ENCODE results near the gene CAMK2B. TPM values are rescaled to one million over a fixed set of nuclear protein-coding genes. Genes with fewer than 3 reads are reported as not detected.
A peak's percentile ranks its signal among the peaks of the same experiment; 100 is the strongest.

Gene CAMK2B
- polyA plus RNA-seq, result 1 to 10 TPM in 1 of 2 donors, under 1 TPM in 1; 0.33 to 1.2 TPM

- 0% methylated on average over 21 to 85 of the region's 85 CpGs for WGBS, 2 donors
- H3K9me3 ChIP-seq (ENCODE audit: control insufficient read depth in 2 of 2, insufficient read depth in 1 of 2, low read depth in 1 of 2, low read length in 1 of 2), result no peaks in the 10 kb centered on the region
- peak within 1 kb of the TSS; percentile 33 to 53 for H3K4me3 ChIP-seq (ENCODE audit: low read depth in 1 of 2, low read length in 2 of 2)
- peaks cover 0 to 2% of the 10 kb centered on the region in 2 donors for H3K4me1 ChIP-seq (ENCODE audit: control insufficient read depth in 2 of 2, insufficient read depth in 2 of 2, low read length in 1 of 2)
- peaks cover 0 to 9% of the 10 kb centered on the region in 2 donors for H3K27me3 ChIP-seq (ENCODE audit: control insufficient read depth in 1 of 2, insufficient read depth in 2 of 2, low read length in 2 of 2)
- no peaks in the 10 kb centered on the region for H3K36me3 ChIP-seq (ENCODE audit: control insufficient read depth in 2 of 2, insufficient read depth in 2 of 2, low read length in 1 of 2)
- H3K27ac ChIP-seq (ENCODE audit: low read depth in 2 of 2, low read length in 1 of 2), result no peak within 1 kb of the TSS
Observed at GRCh38 chr7:44325201-44325671, at the start of gene CAMK2B. TSS of gene CAMK2B (minus strand) at chr7:44325594. CDS start at chr7:44325421, 173 bp downstream.

GRCh38 chr7:44374007-44374763 is 48.8 kb upstream of the CAMK2B start:
- Histone ChIP-seq H3K36me3 (ENCODE audit: control insufficient read depth in 2 of 2, insufficient read depth in 2 of 2, low read length in 1 of 2) (no peaks in the 10 kb centered on the region), H3K9me3 (ENCODE audit: control insufficient read depth in 2 of 2, insufficient read depth in 1 of 2, low read depth in 1 of 2, low read length in 1 of 2) (no peaks in the 10 kb centered on the region), H3K27ac (ENCODE audit: low read depth in 2 of 2, low read length in 1 of 2) (no peak overlapping the region), H3K4me3 (ENCODE audit: low read depth in 1 of 2, low read length in 2 of 2) (no peak overlapping the region), H3K4me1 (ENCODE audit: control insufficient read depth in 2 of 2, insufficient read depth in 2 of 2, low read length in 1 of 2) (no peaks in the 10 kb centered on the region), H3K27me3 (ENCODE audit: control insufficient read depth in 1 of 2, insufficient read depth in 2 of 2, low read length in 2 of 2) (no peaks in the 10 kb centered on the region)
- 75 to 76% methylated on average over 12 of the region's 12 CpGs for WGBS, 2 donors

- Histone ChIP-seq H3K4me3 (ENCODE audit: low read depth in 1 of 2, low read length in 2 of 2) (no peak overlapping the region), H3K9me3 (ENCODE audit: control insufficient read depth in 2 of 2, insufficient read depth in 1 of 2, low read depth in 1 of 2, low read length in 1 of 2) (no peaks in the 10 kb centered on the region), H3K36me3 (ENCODE audit: control insufficient read depth in 2 of 2, insufficient read depth in 2 of 2, low read length in 1 of 2) (no peaks in the 10 kb centered on the region), H3K27me3 (ENCODE audit: control insufficient read depth in 1 of 2, insufficient read depth in 2 of 2, low read length in 2 of 2) (no peaks in the 10 kb centered on the region), H3K4me1 (ENCODE audit: control insufficient read depth in 2 of 2, insufficient read depth in 2 of 2, low read length in 1 of 2) (no peaks in the 10 kb centered on the region), H3K27ac (ENCODE audit: low read depth in 2 of 2, low read length in 1 of 2) (no peak overlapping the region)
- 80 to 81% methylated on average over 2 of the region's 2 CpGs for WGBS, 2 donors
Observed at GRCh38 chr7:44373418-44373740, 48.0 kb upstream of the CAMK2B start.

- H3K9me3 ChIP-seq (ENCODE audit: control insufficient read depth in 2 of 2, insufficient read depth in 1 of 2, low read depth in 1 of 2, low read length in 1 of 2), result no peaks in the 10 kb centered on the region
- 74 to 79% methylated on average over 5 of the region's 5 CpGs for WGBS, 2 donors
- H3K36me3 ChIP-seq (ENCODE audit: control insufficient read depth in 2 of 2, insufficient read depth in 2 of 2, low read length in 1 of 2), result no peaks in the 10 kb centered on the region
- no peaks in the 10 kb centered on the region for H3K4me1 ChIP-seq (ENCODE audit: control insufficient read depth in 2 of 2, insufficient read depth in 2 of 2, low read length in 1 of 2)
- H3K27ac ChIP-seq (ENCODE audit: low read depth in 2 of 2, low read length in 1 of 2), result no peak overlapping the region
- no peak overlapping the region for H3K4me3 ChIP-seq (ENCODE audit: low read depth in 1 of 2, low read length in 2 of 2)
- no peaks in the 10 kb centered on the region for H3K27me3 ChIP-seq (ENCODE audit: control insufficient read depth in 1 of 2, insufficient read depth in 2 of 2, low read length in 2 of 2)
Observed at GRCh38 chr7:44372560-44373417, 47.4 kb upstream of the CAMK2B start.

GRCh38 chr7:44368885-44369284 is 43.5 kb upstream of the CAMK2B start:
- Histone ChIP-seq H3K9me3 (ENCODE audit: control insufficient read depth in 2 of 2, insufficient read depth in 1 of 2, low read depth in 1 of 2, low read length in 1 of 2) (no peaks in the 10 kb centered on the region), H3K36me3 (ENCODE audit: control insufficient read depth in 2 of 2, insufficient read depth in 2 of 2, low read length in 1 of 2) (no peaks in the 10 kb centered on the region), H3K27me3 (ENCODE audit: control insufficient read depth in 1 of 2, insufficient read depth in 2 of 2, low read length in 2 of 2) (no peaks in the 10 kb centered on the region), H3K4me1 (ENCODE audit: control insufficient read depth in 2 of 2, insufficient read depth in 2 of 2, low read length in 1 of 2) (no peaks in the 10 kb centered on the region), H3K27ac (ENCODE audit: low read depth in 2 of 2, low read length in 1 of 2) (no peak overlapping the region), H3K4me3 (ENCODE audit: low read depth in 1 of 2, low read length in 2 of 2) (no peak overlapping the region)
- WGBS, 2 donors, result 97 to 100% methylated on average over 1 of the region's 1 CpG

- Histone ChIP-seq H3K9me3 (ENCODE audit: control insufficient read depth in 2 of 2, insufficient read depth in 1 of 2, low read depth in 1 of 2, low read length in 1 of 2) (no peaks in the 10 kb centered on the region), H3K27me3 (ENCODE audit: control insufficient read depth in 1 of 2, insufficient read depth in 2 of 2, low read length in 2 of 2) (no peaks in the 10 kb centered on the region), H3K4me3 (ENCODE audit: low read depth in 1 of 2, low read length in 2 of 2) (no peak overlapping the region), H3K4me1 (ENCODE audit: control insufficient read depth in 2 of 2, insufficient read depth in 2 of 2, low read length in 1 of 2) (no peaks in the 10 kb centered on the region), H3K36me3 (ENCODE audit: control insufficient read depth in 2 of 2, insufficient read depth in 2 of 2, low read length in 1 of 2) (no peaks in the 10 kb centered on the region), H3K27ac (ENCODE audit: low read depth in 2 of 2, low read length in 1 of 2) (no peak overlapping the region)
Observed at GRCh38 chr7:44368455-44368854, 43.1 kb upstream of the CAMK2B start.

GRCh38 chr7:44367475-44368043 is 42.2 kb upstream of the CAMK2B start:
- WGBS, 2 donors, result 89 to 91% methylated on average over 5 of the region's 5 CpGs
- Histone ChIP-seq H3K27ac (ENCODE audit: low read depth in 2 of 2, low read length in 1 of 2) (no peak overlapping the region), H3K4me1 (ENCODE audit: control insufficient read depth in 2 of 2, insufficient read depth in 2 of 2, low read length in 1 of 2) (no peaks in the 10 kb centered on the region), H3K9me3 (ENCODE audit: control insufficient read depth in 2 of 2, insufficient read depth in 1 of 2, low read depth in 1 of 2, low read length in 1 of 2) (no peaks in the 10 kb centered on the region), H3K27me3 (ENCODE audit: control insufficient read depth in 1 of 2, insufficient read depth in 2 of 2, low read length in 2 of 2) (no peaks in the 10 kb centered on the region), H3K4me3 (ENCODE audit: low read depth in 1 of 2, low read length in 2 of 2) (no peak overlapping the region), H3K36me3 (ENCODE audit: control insufficient read depth in 2 of 2, insufficient read depth in 2 of 2, low read length in 1 of 2) (no peaks in the 10 kb centered on the region)

- no peak overlapping the region for H3K27ac ChIP-seq (ENCODE audit: low read depth in 2 of 2, low read length in 1 of 2)
- no peaks in the 10 kb centered on the region for H3K27me3 ChIP-seq (ENCODE audit: control insufficient read depth in 1 of 2, insufficient read depth in 2 of 2, low read length in 2 of 2)
- H3K4me3 ChIP-seq (ENCODE audit: low read depth in 1 of 2, low read length in 2 of 2), result no peak overlapping the region
- 82 to 88% methylated on average over 4 of the region's 4 CpGs for WGBS, 2 donors
- no peaks in the 10 kb centered on the region for H3K9me3 ChIP-seq (ENCODE audit: control insufficient read depth in 2 of 2, insufficient read depth in 1 of 2, low read depth in 1 of 2, low read length in 1 of 2)
- no peaks in the 10 kb centered on the region for H3K36me3 ChIP-seq (ENCODE audit: control insufficient read depth in 2 of 2, insufficient read depth in 2 of 2, low read length in 1 of 2)
- no peaks in the 10 kb centered on the region for H3K4me1 ChIP-seq (ENCODE audit: control insufficient read depth in 2 of 2, insufficient read depth in 2 of 2, low read length in 1 of 2)
Observed at GRCh38 chr7:44366986-44367385, 41.6 kb upstream of the CAMK2B start.

- Histone ChIP-seq H3K4me3 (ENCODE audit: low read depth in 1 of 2, low read length in 2 of 2) (no peak overlapping the region), H3K4me1 (ENCODE audit: control insufficient read depth in 2 of 2, insufficient read depth in 2 of 2, low read length in 1 of 2) (peaks cover 0 to 3% of the 10 kb centered on the region in 2 donors), H3K27ac (ENCODE audit: low read depth in 2 of 2, low read length in 1 of 2) (no peak overlapping the region), H3K9me3 (ENCODE audit: control insufficient read depth in 2 of 2, insufficient read depth in 1 of 2, low read depth in 1 of 2, low read length in 1 of 2) (no peaks in the 10 kb centered on the region), H3K36me3 (ENCODE audit: control insufficient read depth in 2 of 2, insufficient read depth in 2 of 2, low read length in 1 of 2) (no peaks in the 10 kb centered on the region), H3K27me3 (ENCODE audit: control insufficient read depth in 1 of 2, insufficient read depth in 2 of 2, low read length in 2 of 2) (no peaks in the 10 kb centered on the region)
- 53 to 63% methylated on average over 2 of the region's 2 CpGs for WGBS, 2 donors
Observed at GRCh38 chr7:44353668-44354067, 28.3 kb upstream of the CAMK2B start.
